Esophagus muscularis mucosa (tissue), 3 donors: Measurements from ENCODE around the gene MET.
"Not testable (repeated sequence)": the region's sequence is repeated elsewhere in the genome, so short reads cannot be mapped to it uniquely, and the experiment has no call there.

Experiments used
- CTCF ChIP-seq, 3 experiments: fragments of 200-600 bp in 2 of 3; fragments of 450-650 bp in 1 of 3; sonication (generic) in 2 of 3; IDR thresholded peaks; one replicate each; pipeline ENCODE4 v1.5.1; 2017 to 2019; ENCODE audit warnings: antibody characterized with exemption in 3 of 3, mild to moderate bottlenecking in 2 of 3, moderate library complexity in 1 of 3
- POLR2AphosphoS5 ChIP-seq, 2 donors: sonication (generic); formaldehyde crosslinking; IDR thresholded peaks; one replicate each; pipeline ENCODE4 v1.6.1; 2017; ENCODE audit warnings: antibody characterized with exemption in 2 of 2

- not testable (repeated sequence) for TF ChIP-seq POLR2AphosphoS5, CTCF (IDR thresholded peaks at IDR 0.05)
Measured at GRCh38 chr7:116759642-116760041, 87.6 kb downstream of the MET start.
